ENCODE measurements around the gene EPHB6. TPM values are rescaled to one million over a fixed set of nuclear protein-coding genes. Genes with fewer than 3 reads are reported as not detected.

Gene EPHB6
- total RNA-seq, 1 donor from 2014 or later, result 3.8 TPM

GRCh38 chr7:142817506-142817905 lies 37.4 kb upstream of the EPHB6 start:
- Mint-ChIP-seq H3K4me3 (ENCODE audit: unreplicated experiment) (no peak overlapping the region), H3K9me3 (ENCODE audit: unreplicated experiment) (no peaks in the 10 kb centered on the region), H3K36me3 (ENCODE audit: low read depth, unreplicated experiment) (no peaks in the 10 kb centered on the region), H3K27ac (ENCODE audit: unreplicated experiment) (no peak overlapping the region), H3K4me1 (ENCODE audit: unreplicated experiment) (no peaks in the 10 kb centered on the region), H3K27me3 (ENCODE audit: unreplicated experiment) (no peaks in the 10 kb centered on the region)
- no peak for DNase-seq (ENCODE audit: low spot score)
- no peak for TF ChIP-seq CTCF (IDR thresholded peaks at IDR 0.05; ENCODE audit: unreplicated experiment)

- Mint-ChIP-seq H3K27me3 (ENCODE audit: unreplicated experiment) (no peaks in the 10 kb centered on the region), H3K4me1 (ENCODE audit: unreplicated experiment) (no peaks in the 10 kb centered on the region), H3K4me3 (ENCODE audit: unreplicated experiment) (no peak overlapping the region), H3K36me3 (ENCODE audit: low read depth, unreplicated experiment) (no peaks in the 10 kb centered on the region), H3K9me3 (ENCODE audit: unreplicated experiment) (no peaks in the 10 kb centered on the region), H3K27ac (ENCODE audit: unreplicated experiment) (no peak overlapping the region)
- no peak for DNase-seq (ENCODE audit: low spot score)
- no peak for TF ChIP-seq CTCF (IDR thresholded peaks at IDR 0.05; ENCODE audit: unreplicated experiment)
Measured at GRCh38 chr7:142819530-142819929, 35.3 kb upstream of the EPHB6 start.

DNA sequence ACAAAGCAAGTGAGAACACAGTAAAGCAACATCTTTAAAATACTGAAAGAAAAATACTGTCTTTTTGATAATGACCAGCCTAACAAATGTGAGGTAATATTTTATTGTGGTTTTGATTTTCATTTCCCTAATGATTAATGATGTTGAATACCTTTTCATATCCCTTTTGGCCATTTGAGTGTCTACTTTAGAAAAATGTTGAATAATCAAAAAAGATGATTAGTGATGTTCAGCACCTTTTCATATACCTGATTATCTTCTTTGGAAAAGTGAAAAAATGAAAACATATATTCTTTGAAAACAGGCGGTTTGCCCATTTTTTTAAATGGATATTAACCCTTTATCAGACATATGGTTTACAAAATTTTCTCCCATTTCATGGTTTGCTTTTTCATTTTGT lies 32.2 kb upstream of the EPHB6 start:
- TF ChIP-seq CTCF (IDR thresholded peaks at IDR 0.05; ENCODE audit: unreplicated experiment), result no peak
- H3K27ac Mint-ChIP-seq (ENCODE audit: unreplicated experiment), result no peak overlapping the region
- H3K4me1 Mint-ChIP-seq (ENCODE audit: unreplicated experiment), result no peaks in the 10 kb centered on the region
- H3K4me3 Mint-ChIP-seq (ENCODE audit: unreplicated experiment), result no peak overlapping the region
- no peaks in the 10 kb centered on the region for H3K36me3 Mint-ChIP-seq (ENCODE audit: low read depth, unreplicated experiment)
- no peak for DNase-seq (ENCODE audit: low spot score)
- H3K27me3 Mint-ChIP-seq (ENCODE audit: unreplicated experiment), result no peaks in the 10 kb centered on the region
- peaks cover 4% of the 10 kb centered on the region for H3K9me3 Mint-ChIP-seq (ENCODE audit: unreplicated experiment)

DNA sequence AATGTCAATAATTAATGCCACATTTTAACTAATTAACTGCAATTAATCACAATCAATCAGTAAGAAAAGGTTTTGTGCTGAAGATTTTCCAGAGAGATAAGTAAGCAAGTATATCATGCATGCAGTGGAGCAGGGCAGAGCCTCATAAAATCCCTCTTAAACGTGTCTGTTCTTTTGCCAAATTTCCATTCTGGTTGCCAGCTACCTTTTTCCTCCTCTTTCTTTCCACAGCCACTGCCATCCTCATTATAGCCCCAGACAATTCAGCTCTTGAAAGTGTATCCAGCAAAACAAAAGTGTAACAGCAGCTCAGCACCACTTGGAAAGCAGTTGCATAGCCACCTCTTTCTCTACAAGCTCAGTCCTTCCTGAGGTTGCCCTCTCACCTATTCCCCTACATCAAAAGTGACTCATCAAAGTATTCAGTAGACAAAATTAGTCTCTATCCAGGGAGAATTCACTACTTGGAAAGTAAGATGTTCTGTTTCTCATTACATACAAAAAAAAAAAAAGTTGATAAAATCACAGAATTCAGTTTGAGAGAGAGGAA lies 26.9 kb upstream of the EPHB6 start:
- no peak for DNase-seq (ENCODE audit: low spot score)
- no peaks in the 10 kb centered on the region for H3K4me1 Mint-ChIP-seq (ENCODE audit: unreplicated experiment)
- no peak overlapping the region for H3K4me3 Mint-ChIP-seq (ENCODE audit: unreplicated experiment)
- peaks cover 2% of the 10 kb centered on the region for H3K27me3 Mint-ChIP-seq (ENCODE audit: unreplicated experiment)
- H3K36me3 Mint-ChIP-seq (ENCODE audit: low read depth, unreplicated experiment), result no peaks in the 10 kb centered on the region
- no peak for TF ChIP-seq CTCF (IDR thresholded peaks at IDR 0.05; ENCODE audit: unreplicated experiment)
- H3K9me3 Mint-ChIP-seq (ENCODE audit: unreplicated experiment), result peaks cover 4% of the 10 kb centered on the region
- H3K27ac Mint-ChIP-seq (ENCODE audit: unreplicated experiment), result no peak overlapping the region

GRCh38 chr7:142832417-142832816 lies 22.5 kb upstream of the EPHB6 start:
- H3K36me3 Mint-ChIP-seq (ENCODE audit: low read depth, unreplicated experiment), result no peaks in the 10 kb centered on the region
- TF ChIP-seq CTCF (IDR thresholded peaks at IDR 0.05; ENCODE audit: unreplicated experiment), result no peak
- DNase-seq (ENCODE audit: low spot score), result no peak
- no peak overlapping the region for H3K27ac Mint-ChIP-seq (ENCODE audit: unreplicated experiment)
- peaks cover 3% of the 10 kb centered on the region for H3K27me3 Mint-ChIP-seq (ENCODE audit: unreplicated experiment)
- no peak overlapping the region for H3K4me3 Mint-ChIP-seq (ENCODE audit: unreplicated experiment)
- no peaks in the 10 kb centered on the region for H3K9me3 Mint-ChIP-seq (ENCODE audit: unreplicated experiment)
- H3K4me1 Mint-ChIP-seq (ENCODE audit: unreplicated experiment), result no peaks in the 10 kb centered on the region
